ENCODE results near the gene GRID2.
"Not testable (repeated sequence)": the region's sequence is repeated elsewhere in the genome, so short reads cannot be mapped to it uniquely, and the experiment has no call there.

Gene GRID2

DNA sequence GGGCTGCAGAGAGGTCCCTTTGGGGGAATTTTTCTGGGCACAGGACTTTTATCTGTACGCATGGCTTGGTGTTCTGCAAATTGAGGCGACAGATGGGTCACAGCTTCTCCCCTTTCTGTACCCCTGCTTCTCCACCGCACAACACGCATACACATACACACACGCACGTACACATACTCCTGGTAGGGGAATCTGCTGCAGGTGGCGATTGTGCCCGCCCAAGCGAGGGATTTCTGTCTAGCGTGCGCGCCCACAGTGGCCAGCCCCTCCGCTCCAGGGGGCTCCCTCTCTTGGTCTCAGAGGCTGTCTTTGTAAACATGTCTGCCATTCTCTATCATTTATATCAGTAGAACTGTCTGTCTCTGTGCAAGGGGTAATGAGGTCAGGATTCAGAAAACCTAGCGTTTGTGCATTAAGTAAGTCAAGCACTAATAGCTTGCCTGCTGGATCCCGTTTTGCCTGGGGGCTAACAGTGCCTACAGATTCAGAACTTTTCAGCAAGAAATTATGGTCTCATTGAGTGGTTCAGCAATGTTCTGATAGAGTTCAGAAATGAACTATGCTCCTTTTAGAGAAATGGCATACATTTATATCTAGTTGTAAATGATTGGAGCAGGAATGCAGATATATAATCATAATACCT is 2.2 kb downstream of the GRID2 start:
- no peak for DNase-seq

DNA sequence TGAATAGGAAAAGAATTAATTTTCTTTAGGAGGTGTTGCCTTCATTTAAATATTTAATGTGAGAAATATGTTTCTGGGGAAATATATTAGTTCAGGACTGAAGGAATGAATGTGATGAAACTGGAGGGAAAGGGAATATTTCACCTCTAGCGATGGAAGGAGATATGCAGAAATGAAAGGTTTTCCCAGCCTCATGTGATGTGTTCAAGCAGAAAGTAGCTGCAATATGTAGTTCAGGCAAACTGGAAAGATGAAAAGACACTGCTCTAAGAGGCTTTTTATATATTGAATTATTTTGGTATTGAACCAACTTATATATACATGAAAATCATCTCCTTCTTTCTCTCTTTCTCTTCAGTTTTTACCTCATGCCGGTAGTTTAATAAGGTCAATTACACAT is 3.4 kb downstream of the GRID2 start:
- no peak for DNase-seq

DNA sequence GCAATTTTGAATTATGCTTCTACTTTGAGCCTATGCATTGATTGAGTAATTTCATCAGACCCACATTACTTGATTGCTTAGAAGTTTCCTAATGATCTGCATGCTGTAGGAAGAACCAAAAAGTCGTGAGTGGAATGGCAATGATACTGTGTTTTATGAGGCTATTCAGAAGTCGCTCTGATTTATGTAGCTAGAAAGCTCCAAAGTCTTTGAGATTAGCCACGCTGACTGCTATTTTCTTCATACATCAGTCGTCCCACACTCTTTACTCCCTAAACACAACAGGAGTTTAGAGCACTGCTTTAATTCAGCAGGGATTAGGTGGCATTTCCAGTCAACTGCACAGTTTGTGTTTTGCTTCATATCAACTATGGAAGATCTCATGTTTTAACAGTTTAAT is 4.1 kb downstream of the GRID2 start:
- no peak for DNase-seq

DNA sequence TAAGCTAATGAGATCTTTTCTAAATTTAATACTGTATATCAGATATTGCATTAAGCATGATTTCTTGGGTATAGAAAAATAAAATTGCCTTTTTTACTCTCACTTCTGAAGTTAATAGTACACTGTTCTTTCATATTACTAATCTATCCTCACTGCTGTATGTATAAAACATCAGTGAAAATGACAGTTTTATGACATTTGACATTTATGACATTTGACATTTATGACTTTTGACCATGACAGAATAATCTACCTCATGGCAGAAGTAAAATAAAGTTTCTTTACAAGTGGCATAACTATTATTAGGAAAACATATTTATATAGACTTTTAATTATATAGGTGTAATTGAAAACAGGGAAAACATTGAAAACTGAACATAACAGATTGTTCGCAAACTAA is 13.3 kb downstream of the GRID2 start:
- no peak for DNase-seq

DNA sequence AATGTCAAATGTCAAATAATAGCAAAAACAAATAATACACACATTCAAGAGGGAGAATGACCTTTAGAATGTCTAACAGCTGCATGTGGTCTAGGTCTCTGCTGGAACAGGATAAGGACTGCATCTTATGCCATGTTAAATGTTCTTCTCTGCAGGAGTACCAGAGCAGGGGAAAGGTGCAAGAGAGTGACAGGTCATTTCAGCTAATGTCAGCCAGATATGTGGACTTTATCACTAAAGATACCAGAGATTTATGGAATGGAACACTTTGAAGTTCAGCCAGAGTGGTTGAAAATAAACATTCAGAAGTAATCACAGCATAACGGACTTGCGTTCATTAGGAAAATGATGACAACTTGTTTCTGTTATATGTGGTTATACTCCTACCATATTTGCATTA is 24.3 kb downstream of the GRID2 start:
- DNase-seq: no peak

DNA sequence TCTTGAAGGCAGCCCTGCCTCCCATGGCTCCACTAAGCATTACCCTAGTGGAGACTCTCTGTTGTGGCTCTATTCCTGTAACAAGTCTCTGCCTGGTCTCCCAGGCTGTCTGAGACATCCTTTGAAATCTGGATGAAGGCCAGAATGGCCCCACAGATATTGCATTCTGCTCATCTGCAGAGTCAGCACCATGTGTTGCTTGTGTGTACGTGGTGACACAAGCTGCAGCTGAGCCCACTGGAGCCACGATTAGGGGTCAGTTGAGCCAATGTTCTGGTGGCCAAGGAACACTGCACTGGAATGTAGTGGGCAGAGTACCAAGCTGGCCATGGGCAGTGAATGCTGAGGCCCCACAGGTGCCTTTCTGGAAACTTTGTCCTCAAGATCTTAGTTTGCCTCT is 29.2 kb downstream of the GRID2 start:
- DNase-seq: no peak

DNA sequence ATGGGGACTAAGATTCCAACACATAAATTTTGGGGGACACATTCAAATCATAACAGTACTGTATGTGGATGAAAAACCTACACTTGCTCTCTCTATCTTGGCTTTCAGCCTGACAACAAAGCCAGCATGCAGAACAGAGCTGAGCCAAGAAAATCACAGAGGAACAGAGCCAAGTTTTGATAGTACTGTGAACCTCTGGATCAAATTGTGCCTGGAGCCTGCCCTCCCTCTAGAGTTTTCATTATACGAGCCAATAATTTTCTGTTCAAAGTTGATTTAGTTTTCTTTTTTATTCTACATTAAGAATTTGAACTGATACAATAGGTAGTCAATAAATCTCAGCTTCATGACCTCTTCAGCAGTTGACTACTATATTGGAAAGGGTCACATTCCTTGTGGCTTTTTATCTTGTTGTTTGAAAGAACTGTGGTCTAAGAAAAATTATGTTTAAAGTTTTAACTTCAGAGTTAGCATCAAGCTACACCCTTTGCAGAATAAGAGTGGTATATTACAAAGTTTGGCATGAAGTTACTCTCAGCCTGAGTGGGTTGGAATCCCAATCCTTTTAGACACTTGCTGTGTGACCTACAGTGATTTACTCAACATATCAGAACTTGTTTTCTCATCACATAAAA is 31.1 kb downstream of the GRID2 start:
- no peak for DNase-seq

DNA sequence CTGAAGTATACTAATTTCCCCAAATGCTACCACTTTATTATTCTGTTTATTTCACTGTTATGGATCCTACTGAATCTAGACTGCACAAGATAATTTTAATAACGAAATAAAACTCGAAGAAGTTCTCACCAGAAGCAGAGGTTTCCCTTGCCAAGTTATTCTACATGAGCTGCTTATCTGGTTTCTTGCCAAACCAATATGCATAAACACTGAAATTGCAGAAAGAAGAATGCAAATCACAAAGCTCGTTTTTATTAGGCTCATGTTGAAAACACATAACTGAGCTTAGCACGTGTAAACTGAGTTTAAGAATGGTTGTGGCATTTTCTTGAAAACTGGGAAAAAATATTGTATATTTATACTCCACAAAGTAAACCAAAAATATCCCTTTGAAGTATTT is 35.9 kb downstream of the GRID2 start:
- DNase-seq: no peak

DNA sequence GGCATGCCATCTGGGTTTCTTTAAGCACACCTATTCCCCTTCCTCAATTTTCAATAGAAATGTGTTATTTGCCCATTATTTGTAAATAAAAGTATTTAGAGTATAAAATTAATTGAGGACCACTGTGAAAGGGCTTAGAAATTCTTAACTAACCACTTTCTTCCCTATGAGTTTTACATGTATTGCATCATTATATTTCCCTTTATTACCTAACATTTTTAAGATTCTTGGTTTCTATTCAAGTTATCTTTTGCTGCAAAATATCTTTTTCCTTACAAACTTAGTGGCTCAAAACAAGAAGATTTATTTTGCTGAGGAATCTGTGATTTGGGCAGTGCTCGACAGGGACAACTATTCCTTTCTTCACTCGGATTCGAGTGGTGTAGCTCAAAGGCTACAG is 40.5 kb downstream of the GRID2 start:
- no peak for DNase-seq

DNA sequence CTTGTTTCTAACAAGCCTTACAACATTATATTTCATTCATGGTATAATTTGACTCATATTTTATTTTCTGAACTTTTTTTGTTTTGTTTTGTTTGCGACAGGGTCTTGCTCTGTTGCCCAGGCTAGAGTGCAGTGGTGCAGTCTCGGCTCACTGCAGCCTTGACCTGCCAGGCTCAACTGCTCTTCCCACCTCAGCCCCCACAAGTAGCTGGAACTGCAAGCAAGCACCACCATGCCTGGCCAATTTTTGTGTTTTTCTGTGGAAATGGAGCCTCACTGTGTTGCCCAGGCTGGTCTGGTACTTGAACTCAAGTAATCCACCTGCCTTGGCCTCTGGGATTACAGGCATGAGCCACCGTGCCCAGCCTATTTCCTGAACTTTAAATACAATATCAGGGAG is 42.5 kb downstream of the GRID2 start:
- DNase-seq: no peak

DNA sequence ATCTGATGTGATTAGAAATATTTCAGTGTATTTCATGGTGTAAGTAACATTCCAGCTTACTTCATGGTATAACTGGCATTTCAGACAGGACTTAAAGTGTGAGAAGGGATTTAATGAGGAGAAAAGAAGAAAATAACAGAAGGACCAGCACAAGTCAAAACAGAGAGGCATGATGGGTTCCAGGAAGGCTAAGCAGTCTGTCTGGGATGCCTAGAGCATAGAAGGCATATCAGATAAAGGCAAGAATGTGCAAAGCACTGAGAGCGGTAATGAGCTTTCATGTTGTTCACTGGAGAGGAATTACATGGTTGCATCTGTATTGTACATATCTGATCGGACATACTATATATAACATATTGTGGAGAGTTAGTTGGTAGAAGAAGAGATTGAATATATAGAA is 54.2 kb downstream of the GRID2 start:
- no peak for DNase-seq

DNA sequence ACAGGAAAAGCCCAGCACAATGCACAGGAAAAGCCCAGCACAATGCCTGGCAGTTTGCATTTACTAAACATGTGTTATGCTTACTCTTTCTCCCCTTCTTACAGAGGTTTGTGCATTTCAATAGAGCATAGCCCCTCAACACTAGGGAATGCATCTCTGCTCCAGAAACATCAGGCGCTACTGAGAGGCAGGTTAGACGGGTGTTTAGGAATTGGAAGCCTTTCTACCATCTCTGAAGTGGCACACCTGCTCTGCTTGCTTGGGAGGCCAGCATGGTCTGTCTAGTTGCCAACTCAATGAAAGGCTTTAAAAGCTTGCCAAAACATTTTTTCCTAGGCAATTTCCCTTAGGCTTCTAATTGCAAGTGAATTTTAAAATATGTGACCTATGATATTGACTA is 55.7 kb downstream of the GRID2 start:
- DNase-seq: no peak

DNA sequence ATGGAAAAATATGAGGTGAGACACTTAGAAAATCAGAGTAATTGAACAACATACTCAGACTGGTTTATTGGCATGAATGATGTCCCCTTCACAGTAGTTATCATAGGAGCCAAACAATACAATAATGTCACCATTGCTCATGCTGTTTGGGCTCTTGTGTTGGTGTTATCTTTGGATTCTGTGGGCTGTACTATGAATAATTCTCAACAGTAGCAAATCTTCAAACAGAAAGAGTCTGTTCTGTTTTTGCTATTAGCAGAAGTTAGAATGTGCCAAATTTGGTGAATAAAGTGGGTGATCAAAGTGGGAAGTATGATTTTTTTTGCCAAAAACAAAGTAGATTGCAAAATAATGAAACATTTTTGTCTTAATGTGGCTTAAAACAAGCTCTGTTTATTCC is 58.3 kb downstream of the GRID2 start:
- no peak for DNase-seq

DNA sequence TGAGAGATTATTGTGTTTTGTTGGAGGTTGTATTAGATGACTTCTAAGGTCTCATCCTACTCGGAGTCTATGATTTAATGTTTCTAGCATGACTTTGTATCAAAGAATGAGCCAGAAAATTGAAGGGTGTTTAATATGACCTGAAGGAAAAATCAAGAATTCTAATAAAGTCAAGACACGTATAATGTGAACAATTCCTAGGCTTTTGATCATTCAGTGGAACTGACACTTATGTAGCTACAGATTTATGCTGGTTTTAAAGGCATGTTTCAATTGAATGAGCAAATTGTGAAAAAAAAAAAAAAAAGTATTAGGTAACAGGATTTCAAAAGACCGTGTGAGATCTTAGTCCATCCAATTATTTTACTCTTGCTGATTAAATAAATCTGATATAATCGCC is 64.9 kb downstream of the GRID2 start:
- no peak for DNase-seq

DNA sequence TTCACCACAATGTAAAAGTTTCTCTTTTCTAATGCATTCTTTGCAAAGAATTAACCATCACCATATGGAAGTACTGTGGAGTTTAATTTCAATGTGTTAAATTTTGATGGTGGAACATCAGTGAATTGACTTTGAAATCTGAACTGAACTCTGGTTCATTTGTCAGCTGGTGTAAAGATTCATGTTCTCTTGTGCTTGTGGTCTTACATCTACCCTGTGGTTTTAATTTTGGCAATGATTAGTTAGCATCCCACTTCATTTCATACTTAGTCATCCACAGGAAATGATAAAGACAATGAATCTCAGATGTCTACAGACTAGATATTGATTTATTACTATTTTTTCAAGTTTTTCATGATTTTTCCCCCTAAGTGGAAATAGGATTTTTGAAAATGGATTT is 77.8 kb downstream of the GRID2 start:
- no peak for DNase-seq

DNA sequence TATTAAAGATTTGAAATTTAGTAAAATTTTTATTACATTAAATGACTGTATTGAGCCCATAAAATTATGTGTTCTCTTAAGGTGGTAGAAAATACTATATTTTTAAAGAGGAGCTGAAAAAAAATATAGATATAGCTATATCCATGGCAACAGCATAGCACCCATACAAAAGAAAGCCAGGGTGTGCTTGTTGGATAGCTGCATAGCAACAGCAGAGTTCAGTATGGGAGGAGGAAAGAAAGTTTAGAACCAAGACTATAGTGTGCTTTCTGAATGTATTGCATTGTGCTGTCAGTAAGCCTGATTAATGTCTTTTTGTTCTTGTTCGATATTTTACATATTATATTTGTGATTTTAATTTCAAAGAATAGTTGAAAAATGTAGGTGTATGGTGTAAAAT is 78.4 kb downstream of the GRID2 start:
- no peak for DNase-seq

DNA sequence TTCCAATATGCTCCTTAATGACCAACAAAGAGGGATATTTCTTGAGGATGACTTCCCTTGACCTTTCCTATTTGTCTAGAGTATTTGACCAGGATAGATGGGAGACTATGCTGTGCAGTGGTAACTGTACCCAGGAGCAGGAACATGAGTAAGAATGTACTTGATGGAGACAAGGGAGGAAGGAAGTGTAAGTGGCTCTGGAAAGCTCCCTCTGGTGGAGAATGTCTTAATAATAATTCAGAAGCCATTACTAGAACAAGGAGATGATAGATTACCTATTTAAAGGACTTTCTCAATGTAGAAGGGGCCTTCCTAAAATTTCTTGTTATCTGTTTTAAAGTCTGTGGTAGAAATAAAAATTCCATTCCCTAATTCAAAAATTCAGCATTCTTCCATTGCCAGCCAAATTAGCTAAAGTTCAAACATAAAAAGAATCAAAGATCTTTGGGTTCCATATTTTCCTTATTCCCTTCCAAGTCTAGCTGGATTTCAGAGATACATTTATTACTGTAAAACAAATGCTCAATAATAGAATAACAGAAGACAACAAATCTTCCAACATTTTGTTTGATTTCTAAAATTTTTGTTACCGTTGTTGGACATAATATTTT is 83.8 kb downstream of the GRID2 start:
- peak in 1 of 2 donors; percentile 0 for DNase-seq

DNA sequence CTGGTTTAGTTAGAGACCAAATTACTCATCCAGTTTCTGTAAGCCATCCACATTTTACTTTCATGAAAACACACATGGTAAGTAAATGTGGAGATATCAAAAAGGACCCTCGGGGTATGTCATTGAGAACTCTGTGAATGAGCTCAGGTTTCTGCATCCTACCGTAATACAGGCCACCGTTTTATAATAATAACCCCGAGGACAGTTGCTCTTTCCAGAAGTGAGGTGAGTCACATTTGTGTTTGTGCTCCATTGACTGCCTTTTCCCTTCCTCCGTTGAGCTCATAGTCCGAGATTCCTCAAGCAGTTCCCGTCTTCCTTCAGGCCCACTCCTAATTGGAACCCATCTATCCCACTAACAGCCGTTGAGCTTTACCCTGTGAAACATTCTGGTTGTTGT is 95.3 kb downstream of the GRID2 start:
- DNase-seq: no peak

DNA sequence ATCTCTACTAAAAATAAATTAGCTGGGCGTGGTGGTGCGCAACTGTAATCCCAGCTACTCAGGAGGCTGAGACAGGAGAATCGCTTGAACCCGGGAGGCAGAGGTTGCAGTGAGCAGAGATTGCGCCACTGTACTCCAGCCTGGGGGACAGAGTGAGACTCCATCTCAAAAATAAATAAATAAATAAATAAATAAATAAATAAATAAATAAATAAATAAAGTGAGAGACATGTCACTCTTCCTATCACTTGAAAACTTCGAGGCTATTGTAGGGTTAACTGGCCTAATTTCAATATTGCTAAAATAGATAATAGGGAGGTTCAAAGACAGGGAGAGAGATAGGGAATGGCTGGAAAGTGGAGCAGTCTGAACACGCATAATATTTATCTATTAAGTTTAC is 99.8 kb downstream of the GRID2 start:
- not testable (repeated sequence) for DNase-seq

DNA sequence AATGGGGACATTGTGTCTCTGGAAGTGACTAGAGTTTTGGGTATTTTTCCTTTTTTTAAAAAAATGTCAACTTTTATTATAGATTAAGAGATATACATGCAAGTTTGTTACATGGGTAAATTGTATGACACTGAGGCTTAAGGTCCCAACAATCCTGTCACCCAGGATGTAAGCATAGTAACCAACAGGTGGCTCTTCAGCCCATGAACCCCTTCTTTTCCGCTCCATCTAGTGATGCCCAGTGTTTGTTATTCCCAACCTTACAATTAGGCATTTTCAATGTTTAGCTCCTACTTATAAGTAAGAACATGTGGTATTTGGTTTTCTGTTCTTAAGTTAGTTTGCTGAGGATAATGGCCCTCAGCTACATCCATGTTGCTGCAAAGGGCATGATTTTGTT is 102.7 kb downstream of the GRID2 start:
- no peak for DNase-seq

DNA sequence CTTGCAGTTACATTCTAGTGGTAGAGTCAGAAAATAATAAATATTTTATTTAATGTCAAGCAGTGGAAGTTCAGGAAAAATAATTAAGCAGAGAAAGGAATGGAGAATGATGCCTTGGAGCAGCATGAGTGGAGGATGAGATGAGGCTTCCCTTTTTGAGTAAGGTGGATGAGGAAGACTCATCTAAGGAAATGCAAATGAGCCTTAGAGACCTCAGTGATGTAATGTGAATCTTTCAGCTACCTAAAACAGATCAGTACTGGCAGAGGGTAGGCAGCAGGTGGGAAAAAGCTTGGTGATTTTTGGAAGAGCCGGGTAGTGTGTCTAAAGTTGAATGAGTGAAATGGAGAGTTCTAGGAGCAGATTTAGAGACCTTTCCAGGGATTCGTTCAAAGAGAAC is 118.2 kb downstream of the GRID2 start:
- no peak for DNase-seq

DNA sequence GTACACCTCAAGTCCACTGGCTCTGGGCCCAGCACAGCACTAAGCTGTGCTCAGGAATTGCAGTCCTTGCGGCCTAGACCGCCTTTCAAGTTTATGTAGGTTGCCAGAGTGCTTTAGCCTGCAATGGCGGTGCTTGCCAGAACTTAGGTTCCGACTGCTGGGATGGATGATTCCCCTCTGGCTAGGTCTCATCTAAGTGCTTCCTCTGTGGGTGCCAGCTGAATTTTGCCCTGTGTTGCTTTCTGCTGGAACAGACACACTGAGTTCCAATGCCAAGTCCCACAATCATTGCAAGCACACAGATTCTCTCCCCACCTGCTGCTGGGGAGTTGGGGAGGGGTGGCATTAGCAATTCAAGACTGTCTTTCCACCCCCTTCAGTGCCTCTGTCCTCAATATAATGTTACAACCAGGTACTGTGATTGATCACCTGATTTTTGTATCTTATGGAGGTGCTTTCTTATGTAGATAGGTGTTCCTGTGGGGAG is 129.5 kb downstream of the GRID2 start:
- DNase-seq: no peak

DNA sequence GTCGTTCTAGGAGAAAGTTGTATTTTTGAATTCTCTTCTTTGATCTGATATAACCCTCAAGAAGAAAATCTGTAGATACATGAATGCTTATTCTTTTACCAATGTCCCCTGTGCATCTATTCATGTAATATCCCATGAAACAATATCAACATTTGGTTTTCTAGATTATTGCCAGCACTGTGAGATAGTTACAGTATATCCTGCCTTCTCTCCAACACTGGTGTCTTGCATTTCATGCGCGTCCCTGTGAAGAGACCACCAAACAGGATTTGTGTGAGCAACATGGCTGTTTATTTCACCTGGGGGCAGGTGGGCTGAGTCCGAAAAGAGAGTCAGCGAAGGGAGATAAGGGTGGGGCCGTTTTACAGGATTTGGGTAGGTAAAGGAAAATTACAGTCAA is 135.0 kb downstream of the GRID2 start:
- not testable (repeated sequence) for DNase-seq

DNA sequence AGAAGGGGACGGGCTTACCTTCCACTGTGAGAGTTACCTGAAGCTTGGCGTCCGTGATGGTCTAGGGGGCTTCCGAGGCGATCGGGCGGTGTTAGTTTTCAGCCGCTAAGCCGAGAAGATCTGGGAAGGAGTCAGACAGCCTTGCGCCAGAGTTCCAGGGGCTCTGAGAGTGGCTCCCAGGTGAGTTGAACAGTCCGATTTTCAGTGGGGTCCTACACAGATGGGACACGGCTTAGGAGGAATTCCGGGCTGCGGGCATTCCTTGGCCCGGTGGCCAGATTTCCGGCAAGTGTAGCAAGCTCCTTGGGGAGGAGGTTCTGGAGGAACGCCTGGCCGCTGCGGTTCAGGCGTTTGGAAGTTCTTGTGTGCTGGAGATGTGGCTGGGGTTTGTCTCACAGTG is 138.4 kb downstream of the GRID2 start:
- not testable (repeated sequence) for DNase-seq

All from CD4-positive, alpha-beta T cell treated with Interleukin-4 for 1 hour (primary cell).